ENCODE measurements around the gene TRIM73.
"Not testable (repeated sequence)": the region's sequence is repeated elsewhere in the genome, so short reads cannot be mapped to it uniquely, and the experiment has no call there.

Gene TRIM73

DNA sequence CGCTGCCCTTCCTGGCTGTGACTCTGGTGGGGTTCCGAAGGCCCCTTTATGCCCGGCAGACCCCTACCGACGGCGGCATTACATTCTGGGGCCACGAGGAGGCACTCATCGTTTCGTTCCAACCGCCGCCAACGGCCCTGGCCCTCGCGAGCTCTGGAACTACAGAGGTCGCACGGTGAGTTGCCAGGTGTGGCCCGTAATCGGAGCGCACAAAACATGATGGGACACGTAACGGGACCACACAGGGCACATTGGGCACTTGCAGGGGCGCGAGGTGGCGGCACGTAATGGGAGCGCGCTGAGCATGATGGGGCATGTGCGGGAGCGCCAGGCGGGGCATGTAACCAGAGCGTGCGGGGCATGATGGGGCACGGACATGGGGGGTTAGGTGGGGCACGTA lies at the start of gene TRIM73:
TSS of gene TRIM73 (plus strand) at position 301 of the 400 bp plus-strand sequence. CDS start 3,305 bp downstream, outside the sequence.
- not testable (repeated sequence) for DNase-seq

DNA sequence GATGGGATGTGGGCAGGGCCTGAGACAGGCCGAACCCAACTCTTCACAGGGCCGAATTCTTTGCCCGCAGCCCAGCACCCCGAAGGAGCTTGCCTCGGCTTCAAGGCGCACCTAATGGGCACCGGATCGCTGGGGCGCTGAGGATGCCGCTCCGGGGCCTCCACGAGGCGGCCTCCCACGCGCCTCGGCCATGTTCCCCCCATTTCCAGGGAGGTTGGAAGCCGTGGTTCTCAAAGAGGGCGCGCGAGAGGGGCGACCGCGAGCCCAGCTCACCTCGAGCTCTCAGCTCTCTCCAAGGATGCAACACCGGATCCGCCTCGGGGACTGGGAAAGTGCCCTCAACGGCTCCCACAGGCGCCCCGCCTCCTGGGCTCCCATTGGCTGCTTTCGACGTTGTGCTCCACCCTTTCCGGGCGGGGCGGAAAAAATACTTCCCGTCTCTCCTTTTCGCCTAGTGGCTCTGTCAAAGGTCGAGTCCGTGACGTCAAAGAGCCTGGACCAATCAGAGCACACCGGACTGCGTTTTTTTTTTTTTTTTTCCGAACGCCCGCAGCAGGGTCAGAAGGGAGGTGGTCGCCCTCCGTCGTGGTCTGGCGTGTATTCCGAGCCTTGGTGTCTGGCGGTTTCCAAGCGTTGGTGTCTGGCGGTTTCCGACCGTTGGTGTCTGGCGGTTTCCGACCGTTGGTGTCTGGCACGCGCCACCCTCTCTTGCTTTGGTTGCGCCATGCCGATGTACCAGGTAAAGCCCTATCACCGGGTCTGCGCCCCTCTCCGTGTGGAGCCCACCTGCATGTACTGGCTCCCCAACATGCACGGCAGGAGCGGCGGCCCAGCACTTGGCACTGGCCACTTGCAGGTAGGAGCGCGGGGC lies 36.5 kb upstream of the TRIM73 start:
- peak; percentile 12 to 27 for DNase-seq

DNA sequence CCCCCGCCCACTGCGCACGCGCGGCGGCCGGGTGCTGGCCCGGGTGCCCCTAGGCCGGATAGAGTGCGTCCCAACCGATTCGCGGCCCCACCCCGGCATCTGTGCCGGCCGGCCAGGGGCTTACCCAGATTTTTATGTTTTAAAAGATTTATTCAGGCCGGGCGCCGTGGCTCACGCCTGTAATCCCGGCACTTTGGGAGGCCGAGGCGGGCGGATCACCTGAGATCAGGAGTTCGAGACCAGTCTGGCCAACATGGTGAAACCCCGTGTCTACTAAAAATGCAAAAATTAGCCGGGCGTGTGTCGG lies 35.9 kb upstream of the TRIM73 start:
- not testable (repeated sequence) for DNase-seq

DNA sequence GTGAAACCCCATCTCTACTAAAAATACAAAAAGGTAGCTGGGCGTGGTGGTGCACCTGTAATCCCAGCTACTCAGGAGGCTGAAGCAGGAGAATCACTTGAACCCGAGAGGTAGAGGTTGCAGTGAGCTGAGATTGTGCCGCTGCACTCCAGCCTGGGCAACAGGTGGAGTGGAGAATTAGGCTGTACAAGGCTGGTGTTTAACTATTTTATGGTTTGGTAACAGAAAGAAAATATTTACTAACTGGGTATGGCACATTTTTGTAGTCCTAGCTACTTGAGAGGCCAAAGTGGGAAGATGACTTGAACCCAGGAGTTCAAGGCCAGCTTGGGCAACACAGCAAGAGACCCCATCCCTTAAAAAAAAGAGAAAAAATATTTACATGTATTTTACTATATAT lies 31.4 kb upstream of the TRIM73 start:
- DNase-seq, result not testable (repeated sequence)

DNA sequence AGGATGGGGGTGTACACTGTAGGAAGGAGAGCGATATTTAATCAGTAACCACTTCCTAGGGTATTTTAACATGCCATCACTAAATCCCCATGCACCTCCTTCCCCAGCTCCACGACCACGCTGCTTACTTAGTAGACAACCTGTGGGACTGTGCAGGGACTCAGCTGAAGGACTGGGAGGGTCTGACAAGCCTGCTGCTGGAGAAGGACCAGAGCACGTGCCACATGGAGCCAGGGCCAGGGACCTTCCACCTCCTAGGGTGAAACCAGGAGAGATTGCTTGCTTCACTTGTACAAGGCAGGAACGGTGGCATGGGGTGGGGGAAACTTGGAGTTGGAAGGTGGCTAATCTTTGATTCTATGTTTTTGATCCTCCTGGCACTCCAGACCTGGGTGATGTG lies 28.8 kb upstream of the TRIM73 start:
- DNase-seq, result not testable (repeated sequence)

DNA sequence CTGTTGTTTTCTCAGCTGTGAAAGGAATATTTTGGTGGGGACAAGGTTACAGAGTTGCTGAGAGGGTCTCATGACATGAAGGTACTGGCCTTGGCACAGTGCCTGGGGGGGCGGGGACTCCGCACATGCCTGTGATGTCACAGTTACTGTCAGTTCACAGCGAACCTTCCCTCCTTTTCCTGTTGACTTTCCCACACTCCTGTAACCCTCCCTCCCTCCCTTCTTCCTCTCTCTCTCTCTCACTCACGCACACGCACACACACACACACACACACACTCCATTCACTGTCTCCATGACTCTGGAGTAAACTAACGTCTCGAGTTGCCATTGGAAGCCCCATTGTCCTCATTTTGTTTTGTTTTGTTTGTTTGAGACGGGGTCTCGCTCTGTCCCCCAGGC lies 28.1 kb upstream of the TRIM73 start:
- not testable (repeated sequence) for DNase-seq

DNA sequence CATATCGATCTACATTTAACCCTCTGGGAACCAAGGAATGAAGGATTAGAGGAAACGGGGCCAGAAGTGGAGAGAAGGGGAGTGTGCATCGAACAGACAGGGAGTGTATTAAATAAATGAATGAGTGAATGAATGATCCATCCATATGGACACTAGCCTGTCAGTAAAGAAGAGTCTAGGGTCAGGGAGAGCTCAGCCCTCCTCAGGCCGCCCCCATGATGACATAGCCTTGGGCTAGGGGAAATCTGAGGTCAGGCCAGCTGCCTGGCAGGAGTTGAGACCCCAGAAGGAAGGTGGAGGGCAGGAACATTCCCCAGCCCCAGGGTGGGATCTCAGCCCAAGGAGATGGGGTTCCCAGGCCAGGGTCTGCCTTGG lies 21.3 kb upstream of the TRIM73 start:
- not testable (repeated sequence) for DNase-seq

DNA sequence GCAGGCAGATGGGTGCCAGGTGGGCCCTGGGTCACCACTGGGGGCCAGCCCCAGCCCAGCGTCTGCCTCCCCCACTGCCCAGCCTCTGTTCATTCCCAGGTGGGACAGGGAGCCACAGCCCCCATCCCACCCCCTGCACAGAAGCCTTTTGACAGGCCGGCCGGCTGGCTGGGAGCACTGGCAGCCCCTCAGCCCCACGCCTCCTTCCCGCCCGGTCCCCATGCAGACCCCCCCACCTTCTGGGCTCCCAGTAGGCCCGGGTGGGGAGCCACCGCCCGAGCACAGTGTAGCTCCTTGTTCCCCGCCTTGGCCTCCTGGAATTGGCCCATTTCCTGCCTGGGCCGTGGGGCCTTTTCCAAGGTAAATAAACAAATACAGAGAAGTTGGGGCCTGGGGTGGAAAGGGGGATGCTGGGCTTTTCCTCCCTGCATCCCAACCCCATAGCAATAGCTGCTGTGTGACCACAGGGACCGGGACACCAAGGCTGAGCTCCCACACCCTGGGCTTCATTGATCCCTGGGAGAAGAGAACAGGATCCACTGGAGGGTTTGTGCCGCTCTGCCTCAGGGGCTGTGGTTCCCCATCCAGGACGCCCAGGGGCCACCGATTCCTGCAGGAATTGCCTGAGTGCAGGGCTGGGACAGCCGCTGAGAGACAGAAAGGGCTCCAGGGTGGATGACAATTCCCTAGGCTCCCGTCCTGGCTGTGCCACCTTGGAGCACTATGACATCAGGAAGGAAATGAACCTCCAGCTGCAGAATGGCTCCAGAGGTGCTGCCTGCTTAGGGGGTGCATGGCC lies 20.7 kb upstream of the TRIM73 start:
- DNase-seq, result not testable (repeated sequence)

DNA sequence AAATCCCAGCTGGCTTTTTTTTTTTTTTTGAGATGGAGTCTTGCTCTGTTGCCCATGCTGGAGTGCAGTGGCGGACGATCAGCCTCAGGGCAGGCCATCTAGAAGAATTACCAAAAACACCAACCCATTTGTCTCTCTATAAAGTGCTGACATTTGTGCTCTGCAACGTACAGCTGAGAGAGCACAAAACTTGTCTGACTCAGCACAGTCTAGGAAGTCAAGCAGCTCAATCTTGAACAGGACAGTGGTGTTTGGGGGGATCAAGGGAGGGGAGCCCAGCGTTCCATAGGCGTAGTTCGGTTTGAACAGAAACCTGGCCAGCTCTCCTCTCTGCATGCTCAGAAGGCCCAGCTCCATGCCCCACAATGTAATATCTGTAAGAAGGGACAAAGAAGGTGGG lies 2.2 kb upstream of the TRIM73 start:
- DNase-seq, result not testable (repeated sequence)

DNA sequence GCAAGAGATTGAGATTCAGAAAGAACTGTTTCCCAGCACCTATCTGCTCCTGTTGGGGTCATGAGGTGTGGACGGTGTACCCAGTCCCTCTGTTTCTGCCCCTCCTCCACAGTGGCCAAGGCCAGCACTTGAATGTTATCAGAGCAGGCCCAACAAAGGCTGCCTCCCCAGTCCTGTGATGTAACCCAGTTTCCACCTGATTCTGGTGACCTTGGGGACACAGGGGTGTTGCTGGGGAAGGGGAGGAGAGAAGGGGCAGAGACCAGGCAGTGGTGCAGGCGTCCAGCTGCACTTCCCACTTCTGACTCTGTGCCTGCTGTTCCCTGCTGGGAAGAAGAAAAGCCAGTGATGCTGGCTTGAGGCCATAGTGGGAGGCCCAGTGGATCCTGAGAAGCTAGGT lies 2.4 kb downstream of the TRIM73 start:
- DNase-seq, result not testable (repeated sequence)

DNA sequence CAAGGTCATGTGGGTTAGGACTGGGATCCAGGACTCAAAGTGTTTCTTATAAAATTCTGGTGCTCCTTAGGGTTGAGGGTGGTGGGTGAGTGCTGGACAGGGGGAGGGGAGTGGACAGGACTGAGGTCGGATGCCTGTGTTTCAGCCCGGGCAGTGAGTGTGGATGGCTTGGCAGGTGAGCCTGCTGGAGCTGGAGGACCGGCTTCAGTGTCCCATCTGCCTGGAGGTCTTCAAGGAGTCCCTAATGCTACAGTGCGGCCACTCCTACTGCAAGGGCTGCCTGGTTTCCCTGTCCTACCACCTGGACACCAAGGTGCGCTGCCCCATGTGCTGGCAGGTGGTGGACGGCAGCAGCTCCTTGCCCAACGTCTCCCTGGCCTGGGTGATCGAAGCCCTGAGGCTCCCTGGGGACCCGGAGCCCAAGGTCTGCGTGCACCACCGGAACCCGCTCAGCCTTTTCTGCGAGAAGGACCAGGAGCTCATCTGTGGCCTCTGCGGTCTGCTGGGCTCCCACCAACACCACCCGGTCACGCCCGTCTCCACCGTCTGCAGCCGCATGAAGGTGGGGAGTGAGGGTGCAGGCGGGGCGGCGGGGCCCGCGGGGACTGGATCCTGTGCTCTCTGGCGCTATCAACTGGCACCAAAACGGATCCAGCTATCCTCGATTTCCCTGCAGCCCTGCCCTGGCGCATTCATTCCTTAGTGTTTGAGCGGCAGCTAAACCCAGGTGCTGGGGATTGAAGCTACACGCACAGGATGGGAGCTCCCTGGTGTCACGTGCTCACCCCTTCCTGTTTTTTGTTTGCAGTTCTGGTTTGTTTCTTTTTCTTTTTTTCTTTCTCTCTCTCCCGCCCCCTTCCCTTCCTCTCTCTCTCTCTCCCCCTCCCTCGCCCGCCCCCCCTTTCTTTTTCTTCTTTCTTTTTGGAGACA lies 3.6 kb downstream of the TRIM73 start:
- not testable (repeated sequence) for DNase-seq

DNA sequence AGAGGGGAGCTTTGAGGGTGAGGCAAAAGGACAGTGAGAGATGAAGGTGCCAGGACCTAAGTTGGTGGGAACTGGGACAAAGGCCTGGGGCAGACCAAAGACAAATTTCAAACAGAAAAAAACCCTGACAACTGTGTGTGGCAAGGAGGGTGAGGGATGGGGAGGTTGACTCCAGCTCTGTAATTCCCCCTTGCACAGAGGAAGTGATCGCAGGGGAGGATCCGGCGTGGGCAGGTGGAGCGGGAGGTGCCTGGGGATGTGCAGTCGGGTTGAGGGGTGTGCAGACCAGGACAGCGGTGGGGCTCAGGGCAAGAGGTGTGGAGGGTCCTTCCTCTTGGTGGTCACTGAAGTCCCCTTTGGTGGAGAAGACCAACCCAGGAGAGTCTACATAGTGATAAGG lies 5.1 kb downstream of the TRIM73 start:
- DNase-seq, result not testable (repeated sequence)

DNA sequence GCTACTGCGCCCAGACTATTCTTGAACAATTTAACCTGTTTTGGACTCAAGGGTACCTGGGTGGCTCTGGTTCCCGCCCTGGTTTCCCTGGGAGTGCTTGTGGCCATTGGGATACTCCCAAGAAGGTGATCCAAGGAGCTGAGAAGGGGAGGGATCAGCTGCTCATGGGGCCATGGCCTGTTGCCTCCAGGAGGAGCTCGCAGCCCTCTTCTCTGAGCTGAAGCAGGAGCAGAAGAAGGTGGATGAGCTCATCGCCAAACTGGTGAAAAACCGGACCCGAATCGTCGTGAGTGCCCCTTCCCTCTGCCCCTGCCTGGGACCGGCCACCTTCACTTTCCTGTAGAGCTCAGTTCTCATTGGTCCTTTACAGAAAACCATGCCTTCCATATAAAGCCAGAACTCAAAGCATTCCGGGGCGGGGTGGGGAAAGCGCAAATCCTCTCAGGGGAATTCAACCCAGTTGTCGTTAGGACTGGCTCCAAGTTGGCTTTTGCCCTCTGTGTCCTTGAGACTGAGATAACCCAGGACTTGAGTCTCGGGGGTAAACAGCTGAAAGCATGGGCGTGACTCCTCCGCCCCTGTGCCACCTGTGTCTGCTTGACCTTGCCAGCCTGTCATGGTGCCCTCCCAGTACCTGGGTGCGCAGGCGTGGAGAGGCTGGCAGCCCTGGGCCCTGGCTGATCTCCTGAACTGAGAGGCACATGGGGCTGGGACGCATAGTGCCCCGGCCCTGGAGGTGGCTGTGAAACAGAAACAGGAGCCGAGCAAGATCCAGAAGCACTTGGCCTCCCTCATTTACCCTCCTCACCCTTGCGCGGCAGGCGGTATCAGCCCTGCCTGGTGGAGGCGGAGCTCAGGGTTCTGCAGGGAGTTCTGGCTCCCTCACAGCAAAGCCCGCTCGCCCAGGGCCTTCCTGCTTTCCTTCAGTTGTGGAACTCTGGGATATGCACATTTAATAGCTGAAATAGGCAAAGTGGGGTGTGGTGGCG lies 8.3 kb downstream of the TRIM73 start:
- DNase-seq, result not testable (repeated sequence)

DNA sequence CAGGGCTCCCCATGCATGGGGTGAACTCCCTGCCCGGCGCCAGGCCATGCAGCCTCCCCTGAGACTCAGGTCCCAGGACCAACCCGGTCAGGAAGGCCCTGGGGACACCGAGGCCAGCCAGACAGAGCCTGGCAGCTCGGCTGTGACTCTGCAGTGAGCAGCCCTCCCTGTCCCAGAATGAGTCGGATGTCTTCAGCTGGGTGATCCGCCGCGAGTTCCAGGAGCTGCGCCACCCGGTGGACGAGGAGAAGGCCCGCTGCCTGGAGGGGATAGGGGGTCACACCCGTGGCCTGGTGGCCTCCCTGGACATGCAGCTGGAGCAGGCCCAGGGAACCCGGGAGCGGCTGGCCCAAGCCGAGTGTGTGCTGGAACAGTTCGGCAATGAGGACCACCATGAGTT lies 9.2 kb downstream of the TRIM73 start:
- DNase-seq, result not testable (repeated sequence)

DNA sequence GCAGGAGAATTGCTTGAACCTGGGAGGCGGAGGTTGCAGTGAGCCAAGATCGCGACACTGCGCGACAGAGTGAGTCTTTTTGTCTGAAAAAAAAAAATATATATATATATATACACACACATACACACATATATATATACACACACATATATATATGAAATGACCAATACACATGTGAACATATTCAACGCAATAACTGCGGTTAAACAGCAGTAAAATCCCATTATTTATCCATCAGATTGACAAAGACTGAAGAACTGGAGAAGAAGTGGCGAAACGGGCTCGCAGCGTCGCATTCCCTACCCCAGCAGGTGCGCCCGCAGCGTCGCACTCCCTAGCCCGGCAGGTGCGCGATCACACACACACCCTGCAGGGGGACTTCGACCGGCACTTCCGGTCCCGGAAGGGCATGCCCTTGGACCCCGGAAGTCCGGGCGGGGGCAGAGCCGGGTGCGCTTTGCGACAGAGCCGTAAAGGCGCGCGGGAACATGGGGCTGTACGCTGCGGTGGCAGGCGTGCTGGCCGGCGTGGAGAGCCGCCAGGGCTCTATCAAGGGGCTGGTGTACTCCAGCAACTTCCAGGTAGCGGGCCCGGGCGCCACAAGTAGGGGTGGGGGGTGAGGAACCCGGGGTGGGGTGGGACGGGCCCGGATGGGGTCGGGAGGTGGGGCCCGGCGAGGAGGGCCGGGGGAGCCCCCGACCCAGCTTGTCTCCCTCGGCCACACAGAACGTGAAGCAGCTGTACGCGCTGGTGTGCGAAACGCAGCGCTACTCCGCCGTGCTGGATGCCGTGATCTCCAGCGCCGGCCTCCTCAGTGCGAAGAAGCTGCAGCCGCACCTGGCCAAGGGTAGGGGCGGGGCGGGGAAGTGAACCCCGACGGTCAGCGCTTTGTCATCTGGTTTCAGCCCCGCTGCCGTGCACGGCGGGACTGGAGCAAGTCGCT lies 14.7 kb downstream of the TRIM73 start:
- not testable (repeated sequence) for DNase-seq

DNA sequence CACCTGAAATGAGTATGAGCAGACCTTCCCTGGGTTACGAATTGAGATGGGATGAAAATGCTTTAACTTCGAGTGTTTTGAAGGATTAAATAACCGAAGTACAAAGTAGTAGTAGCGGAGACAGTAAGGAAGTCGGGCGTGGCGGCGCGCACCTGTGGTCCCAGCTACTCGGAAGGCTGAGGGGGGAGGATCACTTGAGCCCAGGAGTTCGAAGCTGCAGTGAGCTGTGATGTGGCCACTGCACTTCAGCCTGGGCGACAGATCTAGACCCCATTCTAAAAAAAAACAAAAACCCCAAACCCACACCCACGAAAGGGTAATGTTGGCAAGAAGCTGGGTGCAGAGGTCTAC lies 15.4 kb downstream of the TRIM73 start:
- DNase-seq, result not testable (repeated sequence)

DNA sequence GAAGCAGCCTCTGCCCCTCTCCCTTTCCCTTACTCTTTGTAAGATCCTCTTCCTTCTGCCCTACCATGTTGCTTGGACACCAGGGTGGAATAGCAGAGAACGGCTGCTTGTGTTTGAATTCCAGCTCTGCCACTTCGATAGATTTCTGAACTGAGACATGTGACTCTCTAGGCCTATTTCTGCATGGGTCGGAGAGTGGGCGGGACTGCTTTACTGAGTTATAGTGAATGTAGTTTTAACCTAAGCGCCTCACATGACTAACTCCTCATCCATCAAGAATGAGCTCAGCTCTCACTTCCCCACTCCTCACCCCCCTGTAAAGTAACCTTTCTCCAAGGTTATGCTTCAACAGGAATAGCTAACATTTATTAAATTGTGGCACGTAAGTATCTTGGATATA lies 18.8 kb downstream of the TRIM73 start:
- not testable (repeated sequence) for DNase-seq

DNA sequence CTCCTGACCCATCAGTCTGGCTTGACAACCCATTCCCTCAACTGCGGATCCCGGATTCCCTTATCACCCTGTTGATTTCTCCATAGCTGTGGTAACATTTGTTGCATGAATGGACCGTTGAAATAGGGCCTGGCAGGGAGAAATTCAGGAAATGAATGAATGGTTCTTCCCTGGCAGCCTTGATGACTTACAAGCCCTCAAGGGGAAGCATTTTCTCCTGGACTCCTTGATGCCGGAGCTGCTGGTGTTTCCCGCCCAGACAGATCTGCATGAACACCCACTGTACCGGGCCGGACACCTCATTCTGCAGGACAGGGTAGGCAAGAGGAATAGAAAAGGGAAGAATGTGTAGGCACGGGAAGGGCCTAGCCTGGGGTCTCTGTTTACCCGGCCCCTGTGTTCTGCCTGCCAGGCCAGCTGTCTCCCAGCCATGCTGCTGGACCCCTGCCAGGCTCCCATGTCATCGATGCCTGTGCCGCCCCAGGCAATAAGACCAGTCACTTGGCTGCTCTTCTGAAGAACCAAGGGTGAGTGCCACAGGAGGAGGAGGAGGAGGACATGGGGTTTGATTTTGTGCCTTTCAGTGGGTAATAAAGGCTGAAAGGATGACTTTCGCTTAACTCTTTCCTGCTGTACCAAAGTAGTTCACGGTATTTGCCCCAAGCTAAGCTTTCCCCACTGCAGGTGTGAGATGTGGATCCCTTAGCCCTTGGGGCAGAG lies 19.4 kb downstream of the TRIM73 start:
- not testable (repeated sequence) for DNase-seq

DNA sequence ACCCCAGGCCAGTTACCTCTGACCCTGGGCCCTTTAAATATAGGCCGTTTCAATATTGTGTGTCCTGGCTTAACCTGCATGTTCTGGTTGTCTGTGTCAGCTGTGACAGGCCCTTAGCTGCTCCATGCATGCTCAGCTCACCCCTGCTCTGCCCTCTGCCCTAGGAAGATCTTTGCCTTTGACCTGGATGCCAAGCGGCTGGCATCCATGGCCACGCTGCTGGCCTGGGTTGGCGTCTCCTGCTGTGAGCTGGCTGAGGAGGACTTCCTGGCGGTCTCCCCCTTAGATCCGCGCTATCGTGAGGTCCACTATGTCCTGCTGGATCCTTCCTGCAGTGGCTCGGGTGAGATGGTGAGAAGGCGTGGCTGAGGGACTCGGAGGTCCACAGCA lies 20.0 kb downstream of the TRIM73 start:
- DNase-seq, result not testable (repeated sequence)
